HepG2 (cell line): ENCODE data around the gene SPATC1L. TPM values are rescaled to one million over a fixed set of nuclear protein-coding genes. Genes with fewer than 3 reads are reported as not detected.

Experiments used
- CEBPB ChIP-seq: IDR thresholded peaks from 2 replicates; pipeline ENCODE4 v1.6.1; 2011; ENCODE audit warnings: low read depth, low read length, improper control_type of control experiment, borderline replicate concordance
- CHD4 ChIP-seq: fragments of 200-600 bp; sonication (generic); IDR thresholded peaks from 2 replicates; pipeline ENCODE4 v1.7.0; 2017; ENCODE audit warnings: mild to moderate bottlenecking, low read length, borderline replicate concordance
- DNMT3B ChIP-seq: conservative IDR thresholded peaks from 2 replicates; pipeline ENCODE4 v1.6.1; 2016; ENCODE audit warnings: missing biosample characterization, control low read depth
- FOXM1 ChIP-seq: sonication (generic); formaldehyde crosslinking; IDR thresholded peaks from 2 replicates; pipeline ENCODE4 v1.5.0; 2020; ENCODE audit warnings: missing genetic modification reagents
- FOXP1 ChIP-seq, 2 experiments: fragments of 450-650 bp in 1 of 2; IDR thresholded peaks; 2 replicates each; pipeline ENCODE4 v1.6.1; 2017 to 2018; ENCODE audit warnings: antibody characterized with exemption in 1 of 2
- HNRNPH1 ChIP-seq: fragments of 200-400 bp; formaldehyde crosslinking; optimal IDR thresholded peaks from 2 replicates; pipeline ENCODE3; 2017; ENCODE audit warnings: mild to moderate bottlenecking, low read depth, low read length
- HOXA7 ChIP-seq: sonication (generic); formaldehyde crosslinking; IDR thresholded peaks from 2 replicates; pipeline ENCODE4 v1.8.1; 2022; ENCODE audit warnings: mild to moderate bottlenecking, missing genetic modification reagents, moderate library complexity
- HOXD1 ChIP-seq: sonication (generic); formaldehyde crosslinking; IDR thresholded peaks from 2 replicates; pipeline ENCODE4 v1.5.0; 2020; ENCODE audit warnings: missing genetic modification reagents
- KMT2A ChIP-seq: sonication (generic); formaldehyde crosslinking; IDR thresholded peaks from 2 replicates; pipeline ENCODE4 v1.4.0; 2020; ENCODE audit warnings: missing genetic modification reagents
- MAFK ChIP-seq, 2 experiments: IDR thresholded peaks in 1 of 2; conservative IDR thresholded peaks in 1 of 2; 2 replicates each; pipeline ENCODE4 v1.6.1; 2011; ENCODE audit warnings: improper control_type of control experiment in 2 of 2, low read length in 2 of 2
- MATR3 ChIP-seq: sonication (generic); formaldehyde crosslinking; IDR thresholded peaks from 2 replicates; pipeline ENCODE4 v1.4.0; 2020; ENCODE audit warnings: missing genetic modification reagents
- MIXL1 ChIP-seq: IDR thresholded peaks from 2 replicates; pipeline ENCODE4 v1.6.1; 2016
- NFE2L2 ChIP-seq: fragments of 150-350 bp; IDR thresholded peaks from 2 replicates; pipeline ENCODE4 v1.6.1; 2014; ENCODE audit warnings: low read length
- PCBP2 ChIP-seq: fragments of 200-400 bp; formaldehyde crosslinking; optimal IDR thresholded peaks from 2 replicates; pipeline ENCODE3; 2018; ENCODE audit warnings: low read length, low read depth; ENCODE audit not compliant: poor library complexity, severe bottlenecking
- SAFB2 ChIP-seq: sonication (generic); formaldehyde crosslinking; IDR thresholded peaks from 2 replicates; pipeline ENCODE4 v1.5.1; 2020; ENCODE audit warnings: missing genetic modification reagents, low read depth, mild to moderate bottlenecking, borderline replicate concordance
- SKI ChIP-seq: fragments of 450-650 bp; IDR thresholded peaks from one replicate; pipeline ENCODE4 v1.6.1; 2018; ENCODE audit warnings: mild to moderate bottlenecking; ENCODE audit not compliant: partially characterized antibody
- SNAI1 ChIP-seq: sonication (generic); formaldehyde crosslinking; IDR thresholded peaks from 2 replicates; pipeline ENCODE4 v1.5.0; 2020; ENCODE audit warnings: mild to moderate bottlenecking, missing genetic modification reagents, borderline replicate concordance
- SRY ChIP-seq: sonication (generic); formaldehyde crosslinking; IDR thresholded peaks from 2 replicates; pipeline ENCODE4 v1.8.0; 2022; ENCODE audit warnings: mild to moderate bottlenecking, missing genetic modification reagents
- SUZ12 ChIP-seq: fragments of 150-350 bp; IDR thresholded peaks from 2 replicates; pipeline ENCODE4 v1.6.1; 2014; ENCODE audit warnings: low read depth, low read length
- TARDBP ChIP-seq: sonication (generic); formaldehyde crosslinking; IDR thresholded peaks from 2 replicates; pipeline ENCODE4 v1.8.0; 2022; ENCODE audit warnings: mild to moderate bottlenecking, missing genetic modification reagents
- XBP1 ChIP-seq: sonication (generic); formaldehyde crosslinking; IDR thresholded peaks from 2 replicates; pipeline ENCODE4 v1.5.0; 2020; ENCODE audit warnings: missing genetic modification reagents
- ZBTB38 ChIP-seq: sonication (generic); formaldehyde crosslinking; IDR thresholded peaks from 2 replicates; pipeline ENCODE4 v1.5.1; 2020; ENCODE audit warnings: mild to moderate bottlenecking, missing genetic modification reagents
- ZBTB7B ChIP-seq: sonication (generic); formaldehyde crosslinking; IDR thresholded peaks from 2 replicates; pipeline ENCODE4 v1.4.0; 2020; ENCODE audit warnings: missing genetic modification reagents
- ZKSCAN5 ChIP-seq: sonication (generic); formaldehyde crosslinking; IDR thresholded peaks from 2 replicates; pipeline ENCODE4 v1.5.1; 2020; ENCODE audit warnings: mild to moderate bottlenecking, missing genetic modification reagents
- ZNF230 ChIP-seq: sonication (generic); formaldehyde crosslinking; IDR thresholded peaks from 2 replicates; pipeline ENCODE4 v1.4.0; 2020; ENCODE audit warnings: mild to moderate bottlenecking, missing genetic modification reagents
- ZNF274 ChIP-seq: sonication (generic); formaldehyde crosslinking; IDR thresholded peaks from 2 replicates; pipeline ENCODE4 v1.5.1; 2020; ENCODE audit warnings: mild to moderate bottlenecking, missing genetic modification reagents
- ZNF30 ChIP-seq: sonication (generic); formaldehyde crosslinking; IDR thresholded peaks from 2 replicates; pipeline ENCODE4 v1.5.0; 2020; ENCODE audit warnings: mild to moderate bottlenecking, missing genetic modification reagents
- ZNF329 ChIP-seq: sonication (generic); formaldehyde crosslinking; IDR thresholded peaks from 2 replicates; pipeline ENCODE4 v1.9.0; 2021; ENCODE audit warnings: low read depth, mild to moderate bottlenecking, missing genetic modification reagents
- ZNF446 ChIP-seq: sonication (generic); formaldehyde crosslinking; IDR thresholded peaks from 2 replicates; pipeline ENCODE4 v1.5.0; 2020; ENCODE audit warnings: mild to moderate bottlenecking, missing genetic modification reagents
- ZNF460 ChIP-seq: sonication (generic); formaldehyde crosslinking; IDR thresholded peaks from 2 replicates; pipeline ENCODE4 v1.5.1; 2020; ENCODE audit warnings: missing genetic modification reagents, mild to moderate bottlenecking, borderline replicate concordance
- ZNF550 ChIP-seq: sonication (generic); formaldehyde crosslinking; IDR thresholded peaks from 2 replicates; pipeline ENCODE4 v1.4.0; 2020; ENCODE audit warnings: mild to moderate bottlenecking, missing genetic modification reagents, borderline replicate concordance
- ZNF598 ChIP-seq: sonication (generic); formaldehyde crosslinking; IDR thresholded peaks from 2 replicates; pipeline ENCODE4 v1.5.1; 2020; ENCODE audit warnings: mild to moderate bottlenecking, missing genetic modification reagents, borderline replicate concordance
- ZNF776 ChIP-seq: sonication (generic); formaldehyde crosslinking; IDR thresholded peaks from 2 replicates; pipeline ENCODE4 v1.4.0; 2020; ENCODE audit warnings: mild to moderate bottlenecking, missing genetic modification reagents
- ZNF878 ChIP-seq: sonication (generic); formaldehyde crosslinking; IDR thresholded peaks from 2 replicates; pipeline ENCODE4 v1.8.1; 2023; ENCODE audit warnings: mild to moderate bottlenecking, missing genetic modification reagents, moderate library complexity
- polyA plus RNA-seq, 8 experiments: library from polyadenylated mRNA; depleted of rRNA in 3 of 8; stranded (reverse) in 7 of 8; unstranded in 1 of 8; fragments of >200 nt; fragmentation: Illumina TruSeq in 4 of 8; extraction: Trizol in 4 of 8; gene quantifications; 2 replicates each; pipeline versions ENCODE4 v1.2.1 to v1.2.3, GENCODE V29; 2011 to 2016; ENCODE audit warnings: low read depth in 4 of 8, missing spikeins in 1 of 8, mixed read lengths in 1 of 8; ENCODE audit not compliant: insufficient read depth in 1 of 8
- total RNA-seq, 5 experiments: library from RNA; depleted of rRNA; stranded (reverse); fragments of >200 nt; fragmentation: Illumina TruSeq; extraction: Trizol; gene quantifications; 2 replicates each; pipeline ENCODE4 v1.2.3, GENCODE V29; 2016; ENCODE audit warnings: low read depth in 1 of 5
- TF ChIP-seq, protein P1 (sequence below): sonication (generic); formaldehyde crosslinking; IDR thresholded peaks from 2 replicates; pipeline ENCODE4 v1.4.0; 2020; ENCODE audit warnings: missing genetic modification reagents

Gene SPATC1L
- total and polyA plus RNA-seq, 2 of the 13 experiments (the other 11 are each of a cell fraction or from before 2014, with no cell fraction given): 1.4 to 3.3 TPM

GRCh38 chr21:46149205-46149901 is 34.9 kb downstream of the SPATC1L start (continued):
- TF ChIP-seq ZBTB38 (CRISPR knock-in tag): peak; percentile 90
- no peak for TF ChIP-seq ZNF30
- no peak for TF ChIP-seq TARDBP (CRISPR knock-in tag)
- no peak for TF ChIP-seq CHD4
- no peak for TF ChIP-seq KMT2A (CRISPR knock-in tag)
- no peak for TF ChIP-seq XBP1 (CRISPR knock-in tag)
- no peak for TF ChIP-seq PCBP2
- no peak for TF ChIP-seq NFE2L2
- no peak for TF ChIP-seq FOXM1 (CRISPR knock-in tag)
- no peak for TF ChIP-seq SRY
- TF ChIP-seq MATR3 (CRISPR knock-in tag): no peak
- TF ChIP-seq MIXL1 (CRISPR knock-in tag): no peak
- TF ChIP-seq ZNF446: no peak
- no peak for TF ChIP-seq ZKSCAN5 (CRISPR knock-in tag)
- 0 out of 2 replicates have a peak, but pooled peaks have one; percentile 13 for TF ChIP-seq ZNF274
- no peak for TF ChIP-seq SUZ12
- TF ChIP-seq HNRNPH1: no peak
- no peak for TF ChIP-seq SNAI1 (CRISPR knock-in tag)
- no peak for TF ChIP-seq ZNF230 (CRISPR knock-in tag)
- TF ChIP-seq SKI: peak; percentile 19
- no peak for TF ChIP-seq ZNF329
- TF ChIP-seq MAFK (conservative IDR thresholded peaks at IDR 0.05 in 1 of 2, IDR thresholded peaks at IDR 0.05 in 1 of 2; ENCODE audit: low read length in 2 of 2): no peak
- no peak for TF ChIP-seq SAFB2 (CRISPR knock-in tag)
- TF ChIP-seq DNMT3B (CRISPR knock-in tag): no peak
- no peak for TF ChIP-seq ZNF598
- TF ChIP-seq ZNF460 (CRISPR knock-in tag): no peak
- TF ChIP-seq, protein P1, sequence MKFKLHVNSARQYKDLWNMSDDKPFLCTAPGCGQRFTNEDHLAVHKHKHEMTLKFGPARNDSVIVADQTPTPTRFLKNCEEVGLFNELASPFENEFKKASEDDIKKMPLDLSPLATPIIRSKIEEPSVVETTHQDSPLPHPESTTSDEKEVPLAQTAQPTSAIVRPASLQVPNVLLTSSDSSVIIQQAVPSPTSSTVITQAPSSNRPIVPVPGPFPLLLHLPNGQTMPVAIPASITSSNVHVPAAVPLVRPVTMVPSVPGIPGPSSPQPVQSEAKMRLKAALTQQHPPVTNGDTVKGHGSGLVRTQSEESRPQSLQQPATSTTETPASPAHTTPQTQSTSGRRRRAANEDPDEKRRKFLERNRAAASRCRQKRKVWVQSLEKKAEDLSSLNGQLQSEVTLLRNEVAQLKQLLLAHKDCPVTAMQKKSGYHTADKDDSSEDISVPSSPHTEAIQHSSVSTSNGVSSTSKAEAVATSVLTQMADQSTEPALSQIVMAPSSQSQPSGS (CRISPR knock-in tag): no peak
- TF ChIP-seq HOXD1 (CRISPR knock-in tag): no peak
- TF ChIP-seq ZNF550 (CRISPR knock-in tag): no peak
- no peak for TF ChIP-seq HOXA7
- TF ChIP-seq ZNF878: no peak
- TF ChIP-seq CEBPB: peak; percentile 55; the same call in 1 of the 2 replicates
- TF ChIP-seq ZBTB7B (CRISPR knock-in tag): no peak
- no peak for TF ChIP-seq ZNF776 (CRISPR knock-in tag)
- no peak for TF ChIP-seq FOXP1 (IDR thresholded peaks at IDR 0.05)
- TF ChIP-seq FOXP1 (CRISPR knock-in tag; IDR thresholded peaks at IDR 0.05): no peak
